Astrocyte (in vitro differentiated cells and primary cell): Measurements from ENCODE around the gene CPNE1. TPM values are rescaled to one million over a fixed set of nuclear protein-coding genes. Genes with fewer than 3 reads are reported as not detected.

ENCODE experiments used
- DNase-seq: peaks from one replicate; pipeline ENCODE4 v3.0.0-alpha.2; 2010; ENCODE audit warnings: low read depth
- FAIRE-seq: peaks from 2 replicates; lab custom pipeline; 2011; peaks lifted over from hg19 to GRCh38; lab: Jason Lieb, UNC
- H2AFZ ChIP-seq: 2 replicates; pipeline ENCODE4 v1.6.0; 2012; ENCODE audit warnings: low read depth, low read length, inconsistent platforms
- H3K27ac ChIP-seq: 2 replicates; pipeline ENCODE4 v1.5.1; 2011; ENCODE audit warnings: low read depth, low read length, inconsistent platforms
- H3K27me3 ChIP-seq: 2 replicates; pipeline ENCODE4 v1.6.0; 2011; ENCODE audit warnings: low read length, inconsistent platforms; ENCODE audit not compliant: insufficient read depth
- H3K36me3 ChIP-seq: 2 replicates; pipeline ENCODE4 v1.5.1; 2011; ENCODE audit warnings: low read length, inconsistent platforms; ENCODE audit not compliant: insufficient read depth
- H3K4me1 ChIP-seq: 2 replicates; pipeline ENCODE4 v1.5.1; 2011; ENCODE audit warnings: low read length, inconsistent platforms; ENCODE audit not compliant: insufficient read depth
- H3K4me2 ChIP-seq: 2 replicates; pipeline ENCODE4 v1.6.0; 2012; ENCODE audit warnings: low read length, inconsistent platforms
- H3K4me3 ChIP-seq: 2 replicates; pipeline ENCODE4 v1.5.1; 2011; ENCODE audit warnings: low read depth, mild to moderate bottlenecking, low read length, inconsistent platforms; ENCODE audit not compliant: insufficient read depth
- H3K79me2 ChIP-seq: 2 replicates; pipeline ENCODE4 v1.6.0; 2012; ENCODE audit warnings: mild to moderate bottlenecking, low read length, inconsistent platforms; ENCODE audit not compliant: insufficient read depth
- H3K9ac ChIP-seq: 2 replicates; pipeline ENCODE4 v1.6.0; 2012; ENCODE audit warnings: mild to moderate bottlenecking, low read length, inconsistent platforms
- H3K9me3 ChIP-seq: 2 replicates; pipeline ENCODE4 v1.5.1; 2012; ENCODE audit warnings: low read depth, mild to moderate bottlenecking, low read length, inconsistent platforms; ENCODE audit not compliant: insufficient read depth
- H4K20me1 ChIP-seq: 2 replicates; pipeline ENCODE4 v1.6.0; 2012; ENCODE audit warnings: low read length, inconsistent platforms; ENCODE audit not compliant: insufficient read depth
- H3K27ac Mint-ChIP-seq: one replicate; pipeline ENCODE4 v1.8.0; 2021; ENCODE audit warnings: mild to moderate bottlenecking, mixed read lengths; ENCODE audit not compliant: unreplicated experiment
- H3K27me3 Mint-ChIP-seq: one replicate; pipeline ENCODE4 v1.8.0; 2021; ENCODE audit warnings: low read depth, mixed read lengths; ENCODE audit not compliant: unreplicated experiment
- H3K36me3 Mint-ChIP-seq: one replicate; pipeline ENCODE4 v1.8.0; 2021; ENCODE audit warnings: low read depth, mixed read lengths; ENCODE audit not compliant: unreplicated experiment
- H3K4me1 Mint-ChIP-seq: one replicate; pipeline ENCODE4 v1.8.0; 2021; ENCODE audit warnings: low read depth, mixed read lengths; ENCODE audit not compliant: unreplicated experiment
- H3K4me3 Mint-ChIP-seq: one replicate; pipeline ENCODE4 v1.8.0; 2021; ENCODE audit warnings: mild to moderate bottlenecking, moderate library complexity, mixed read lengths; ENCODE audit not compliant: unreplicated experiment
- H3K9me3 Mint-ChIP-seq: one replicate; pipeline ENCODE4 v1.8.0; 2021; ENCODE audit warnings: mild to moderate bottlenecking, mixed read lengths; ENCODE audit not compliant: unreplicated experiment
- EZH2 ChIP-seq: IDR thresholded peaks from 2 replicates; pipeline ENCODE4 v1.6.1; 2012; ENCODE audit warnings: mild to moderate bottlenecking, low read length, inconsistent platforms; ENCODE audit not compliant: insufficient read depth
- total RNA-seq: library from RNA; stranded (reverse); gene quantifications from 2 replicates; pipeline ENCODE4 v1.2.1, GENCODE V29; 2021
- TF ChIP-seq, protein P1 (sequence below): IDR thresholded peaks from 2 replicates; pipeline ENCODE4 v1.5.1; 2011; ENCODE audit warnings: low read depth, mild to moderate bottlenecking, inconsistent platforms, low read length, moderate library complexity; ENCODE audit not compliant: insufficient read depth

The CPNE1 gene
- total RNA-seq, 1 donor from 2014 or later: 194 TPM

DNA sequence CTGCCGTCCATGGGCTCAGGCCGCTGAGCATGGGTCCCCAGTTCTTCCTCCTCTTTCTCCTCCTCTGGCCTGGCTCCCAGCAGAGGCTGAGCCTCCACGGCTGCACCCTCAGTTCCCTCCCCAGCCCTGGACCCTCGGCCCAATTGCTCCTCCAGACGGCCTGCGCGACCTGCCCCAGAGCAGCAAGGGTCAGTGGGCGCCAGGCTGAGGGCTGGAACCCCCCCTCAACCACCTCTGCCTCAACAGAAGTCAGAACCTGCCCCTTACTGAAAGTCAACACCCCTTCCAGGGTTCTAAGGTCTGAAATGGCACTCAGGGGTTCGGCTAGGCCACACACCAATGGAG is 65.0 kb downstream of the CPNE1 start:
- Histone ChIP-seq H2AFZ (no peak overlapping the region), H3K9me3 (no peaks in the 10 kb centered on the region), H3K79me2 (no peaks in the 10 kb centered on the region), H3K4me2 (no peak overlapping the region), H3K4me1 (peaks cover 11% of the 10 kb centered on the region), H3K36me3 (no peaks in the 10 kb centered on the region), H4K20me1 (no peaks in the 10 kb centered on the region), H3K27ac (no peak overlapping the region), H3K4me3 (no peak overlapping the region), H3K9ac (no peak overlapping the region), H3K27me3 (peaks cover 27% of the 10 kb centered on the region)
- Mint-ChIP-seq H3K27ac (no peak overlapping the region), H3K27me3 (peaks cover 71% of the 10 kb centered on the region), H3K36me3 (peaks cover 1% of the 10 kb centered on the region), H3K4me3 (no peak overlapping the region), H3K9me3 (peaks cover 9% of the 10 kb centered on the region), H3K4me1 (peaks cover 3% of the 10 kb centered on the region)
- no peak for TF ChIP-seq EZH2
- TF ChIP-seq, protein P1, sequence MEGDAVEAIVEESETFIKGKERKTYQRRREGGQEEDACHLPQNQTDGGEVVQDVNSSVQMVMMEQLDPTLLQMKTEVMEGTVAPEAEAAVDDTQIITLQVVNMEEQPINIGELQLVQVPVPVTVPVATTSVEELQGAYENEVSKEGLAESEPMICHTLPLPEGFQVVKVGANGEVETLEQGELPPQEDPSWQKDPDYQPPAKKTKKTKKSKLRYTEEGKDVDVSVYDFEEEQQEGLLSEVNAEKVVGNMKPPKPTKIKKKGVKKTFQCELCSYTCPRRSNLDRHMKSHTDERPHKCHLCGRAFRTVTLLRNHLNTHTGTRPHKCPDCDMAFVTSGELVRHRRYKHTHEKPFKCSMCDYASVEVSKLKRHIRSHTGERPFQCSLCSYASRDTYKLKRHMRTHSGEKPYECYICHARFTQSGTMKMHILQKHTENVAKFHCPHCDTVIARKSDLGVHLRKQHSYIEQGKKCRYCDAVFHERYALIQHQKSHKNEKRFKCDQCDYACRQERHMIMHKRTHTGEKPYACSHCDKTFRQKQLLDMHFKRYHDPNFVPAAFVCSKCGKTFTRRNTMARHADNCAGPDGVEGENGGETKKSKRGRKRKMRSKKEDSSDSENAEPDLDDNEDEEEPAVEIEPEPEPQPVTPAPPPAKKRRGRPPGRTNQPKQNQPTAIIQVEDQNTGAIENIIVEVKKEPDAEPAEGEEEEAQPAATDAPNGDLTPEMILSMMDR: no peak
- FAIRE-seq (no peak), DNase-seq (no peak)

DNA sequence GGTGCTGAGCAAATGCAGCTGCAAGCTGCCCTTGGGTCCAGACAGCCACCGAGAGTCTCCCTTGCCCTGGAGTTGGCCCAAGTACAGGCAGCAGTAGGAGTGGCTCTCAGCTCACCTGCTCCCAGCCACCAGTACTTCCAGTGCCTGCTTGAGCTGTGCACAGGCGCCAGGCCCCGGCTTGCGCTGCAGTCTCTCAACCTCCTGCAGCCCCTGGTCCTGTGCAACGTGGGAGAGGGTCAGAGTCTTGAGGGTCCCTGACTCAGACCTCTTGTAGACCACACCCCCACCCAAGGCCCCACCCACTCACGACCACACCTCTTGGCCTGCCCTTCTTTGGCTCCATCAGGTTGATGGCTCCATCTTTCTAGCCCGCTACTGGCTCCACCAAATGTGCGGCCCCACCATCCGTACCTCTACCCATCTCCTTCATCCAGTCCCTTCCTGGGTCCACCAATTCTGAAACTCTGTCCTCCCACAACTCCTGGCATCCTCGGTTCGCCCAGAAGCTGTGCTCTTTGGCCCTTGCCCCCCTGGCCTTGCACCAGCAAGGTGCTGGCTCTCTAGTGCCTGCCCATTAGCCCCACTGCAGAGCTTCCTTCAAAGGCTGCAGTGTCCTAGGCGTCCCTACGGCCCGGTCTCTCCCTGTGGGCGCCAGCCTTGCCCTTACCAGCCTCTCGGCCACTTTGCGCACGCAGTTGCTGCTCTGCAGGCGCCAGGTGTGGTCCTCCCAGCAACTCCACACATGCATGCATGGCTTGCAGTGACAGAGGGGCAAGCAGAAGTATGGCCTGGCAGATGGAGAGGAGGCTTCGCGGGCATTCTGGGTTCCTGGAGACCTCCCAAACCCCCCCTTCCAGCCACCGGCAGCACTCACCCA is 65.6 kb downstream of the CPNE1 start:
- Histone ChIP-seq H3K79me2 (no peaks in the 10 kb centered on the region), H3K36me3 (no peaks in the 10 kb centered on the region), H3K4me3 (no peak overlapping the region), H2AFZ (no peak overlapping the region), H3K4me1 (peaks cover 11% of the 10 kb centered on the region), H3K4me2 (no peak overlapping the region), H3K9ac (no peak overlapping the region), H3K27ac (no peak overlapping the region), H4K20me1 (no peaks in the 10 kb centered on the region), H3K9me3 (no peaks in the 10 kb centered on the region), H3K27me3 (peaks cover 27% of the 10 kb centered on the region)
- Mint-ChIP-seq H3K4me1 (peaks cover 3% of the 10 kb centered on the region), H3K9me3 (peaks cover 9% of the 10 kb centered on the region), H3K27me3 (peaks cover 74% of the 10 kb centered on the region), H3K4me3 (no peak overlapping the region), H3K27ac (no peak overlapping the region), H3K36me3 (peaks cover 1% of the 10 kb centered on the region)
- no peak for TF ChIP-seq EZH2
- TF ChIP-seq, protein P1: no peak
- FAIRE-seq: no peak
- no peak for DNase-seq

DNA sequence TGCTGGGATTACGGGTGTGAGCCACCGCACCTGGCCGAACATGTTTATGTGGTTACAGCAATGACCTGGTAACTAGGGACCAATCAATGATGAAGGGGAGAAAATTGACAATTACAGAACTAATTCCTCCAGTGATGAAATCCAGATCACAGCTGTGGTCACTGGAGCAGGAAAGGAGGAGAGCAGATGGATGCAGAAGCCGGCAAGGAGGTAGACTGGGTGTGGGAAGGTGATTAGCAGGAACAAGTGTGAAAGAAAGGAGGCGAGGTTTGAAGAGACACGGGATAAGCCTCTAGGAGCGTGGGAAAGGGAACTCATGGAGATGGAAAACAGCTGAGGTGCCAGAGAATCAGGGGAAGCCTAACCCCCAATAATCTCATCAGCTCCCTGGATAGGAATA is 66.2 kb downstream of the CPNE1 start:
- no peak overlapping the region for H3K27ac ChIP-seq
- no peak overlapping the region for H3K4me3 ChIP-seq
- no peaks in the 10 kb centered on the region for H3K9me3 ChIP-seq
- Mint-ChIP-seq H3K36me3 (peaks cover 1% of the 10 kb centered on the region), H3K4me3 (no peak overlapping the region), H3K27me3 (peaks cover 69% of the 10 kb centered on the region), H3K27ac (no peak overlapping the region), H3K4me1 (peaks cover 3% of the 10 kb centered on the region), H3K9me3 (peaks cover 9% of the 10 kb centered on the region)
- no peaks in the 10 kb centered on the region for H4K20me1 ChIP-seq
- FAIRE-seq (no peak), DNase-seq (no peak)
- H3K4me2 ChIP-seq: no peak overlapping the region
- no peak overlapping the region for H3K9ac ChIP-seq
- peaks cover 11% of the 10 kb centered on the region for H3K4me1 ChIP-seq
- H2AFZ ChIP-seq: no peak overlapping the region
- peaks cover 27% of the 10 kb centered on the region for H3K27me3 ChIP-seq
- H3K79me2 ChIP-seq: no peaks in the 10 kb centered on the region
- TF ChIP-seq EZH2: no peak
- H3K36me3 ChIP-seq: no peaks in the 10 kb centered on the region
